GM18511 (cell line): ENCODE measurements around the gene GLRA1.
"Not testable (repeated sequence)": the region's sequence is repeated elsewhere in the genome, so short reads cannot be mapped to it uniquely, and the experiment has no call there.

Experiments used
- ATAC-seq: cut with Tn5 transposase; IDR thresholded peaks from one replicate; pipeline ENCODE4 v1.9.1; 2021; ENCODE audit warnings: mild to moderate bottlenecking, moderate library complexity; ENCODE audit not compliant: unreplicated experiment

The GLRA1 gene

DNA sequence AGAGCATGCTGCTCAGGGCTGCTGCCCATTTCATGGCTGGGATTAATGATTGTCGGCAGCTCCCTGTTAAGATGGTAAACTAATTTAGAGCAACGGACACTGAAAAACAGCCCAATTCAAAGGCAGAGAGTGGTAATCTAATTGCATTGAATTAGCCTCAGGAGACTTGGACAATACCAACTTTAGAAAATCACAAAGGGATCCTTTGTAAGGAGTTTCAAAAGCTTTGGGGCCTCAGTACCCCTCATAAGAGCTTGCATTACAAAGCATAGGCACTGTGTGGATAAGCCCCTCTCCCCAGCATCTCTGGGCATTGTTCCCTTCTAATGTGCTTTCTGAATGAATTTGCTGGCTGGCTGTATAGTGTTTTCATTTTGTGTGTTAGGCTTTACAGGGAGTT, 6.7 kb downstream of the GLRA1 start:
- no peak for ATAC-seq

DNA sequence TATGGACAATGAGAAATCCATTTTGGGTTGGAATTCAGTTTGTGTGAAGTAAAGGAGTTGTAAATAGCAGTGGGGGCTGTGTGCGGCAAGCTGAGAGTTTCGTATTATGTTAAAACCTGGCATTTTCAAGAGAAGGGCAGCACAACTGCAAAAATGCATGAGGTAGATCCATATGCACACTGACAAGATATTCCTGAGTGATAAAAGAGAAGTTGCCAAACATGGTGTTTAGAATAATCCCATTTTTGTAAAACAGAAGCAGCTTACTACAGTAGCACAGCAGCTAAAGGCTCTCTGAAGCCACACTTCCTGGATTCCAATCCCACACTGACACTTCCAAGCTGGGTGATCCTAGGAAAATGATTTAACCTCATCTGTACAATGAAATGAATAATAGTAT, 11.2 kb downstream of the GLRA1 start:
- no peak for ATAC-seq

DNA sequence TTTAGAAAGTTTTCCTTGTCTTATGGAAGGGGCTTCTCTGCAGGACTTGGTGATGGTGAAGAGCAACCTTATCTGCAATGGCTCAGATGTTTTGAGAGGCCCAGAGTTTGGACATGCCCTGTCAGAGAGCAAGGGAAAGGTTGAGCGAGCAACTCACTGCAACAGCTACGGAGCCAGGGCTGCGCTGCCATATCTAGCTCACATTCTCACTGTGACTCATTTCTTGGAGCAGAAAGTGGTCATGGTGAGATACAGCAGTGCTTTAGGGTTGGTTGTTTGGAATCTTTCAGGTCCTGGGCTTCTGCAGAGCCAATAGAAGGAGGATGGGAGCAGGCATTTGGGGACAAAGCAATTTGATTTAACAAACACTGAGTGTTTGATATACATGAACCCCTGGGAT, 12.3 kb downstream of the GLRA1 start:
- ATAC-seq: no peak

DNA sequence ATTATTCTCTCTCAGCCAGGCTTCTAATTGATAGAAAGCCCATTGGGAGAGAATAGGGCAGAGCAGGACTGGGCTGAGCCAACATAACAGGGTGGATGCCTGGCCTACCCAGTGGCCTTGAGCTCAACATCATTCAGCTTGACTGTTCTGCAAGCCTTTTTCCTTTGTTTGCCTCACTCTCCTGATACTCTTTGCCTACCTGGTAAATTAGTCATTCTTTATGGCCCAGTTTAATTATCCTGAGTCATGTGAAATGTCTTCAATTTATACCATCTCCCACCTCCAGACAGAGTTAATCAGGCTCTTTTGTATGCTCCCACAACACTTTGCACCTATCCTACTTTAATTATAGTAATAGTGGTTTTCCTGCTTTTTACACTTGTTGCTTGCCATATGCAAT, 13.6 kb downstream of the GLRA1 start:
- ATAC-seq: no peak

DNA sequence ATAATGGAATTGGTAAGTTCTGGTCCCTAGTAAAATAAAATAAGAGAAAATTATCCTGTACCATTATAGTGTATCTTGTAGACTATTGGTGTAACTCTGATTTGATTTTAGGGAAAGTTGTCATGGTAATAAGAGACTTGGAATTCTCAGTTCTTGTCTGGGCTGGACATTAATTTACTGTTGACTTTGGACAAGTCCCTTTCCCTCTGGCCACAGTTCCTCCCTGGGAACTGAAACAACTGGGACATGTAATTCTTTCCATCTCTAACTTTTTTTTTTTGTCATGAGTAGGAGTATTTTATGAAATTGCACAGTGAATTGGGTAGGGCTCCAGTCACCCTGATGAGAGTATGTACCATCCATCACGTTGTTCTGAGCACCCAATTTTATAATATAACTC, 15.0 kb downstream of the GLRA1 start:
- no peak for ATAC-seq

DNA sequence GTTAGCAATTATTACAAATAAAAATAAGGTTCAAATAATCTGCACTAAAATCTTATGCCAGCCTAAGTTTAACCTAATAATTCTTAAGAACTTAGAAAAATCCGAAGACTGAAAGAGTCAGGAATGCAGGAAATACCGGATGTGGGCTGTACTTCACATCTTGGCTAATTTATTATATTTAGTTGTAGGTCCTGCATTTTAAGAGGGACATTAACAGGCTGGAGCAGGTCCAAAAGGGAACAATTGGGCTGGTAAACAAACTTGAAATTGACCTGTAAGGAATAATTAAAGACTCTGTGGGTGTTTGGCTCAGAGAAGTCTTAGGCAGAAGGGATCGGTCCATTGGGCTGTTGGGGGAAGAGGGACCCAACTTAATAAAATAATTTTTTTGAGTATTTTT, 18.4 kb downstream of the GLRA1 start:
- ATAC-seq: no peak

DNA sequence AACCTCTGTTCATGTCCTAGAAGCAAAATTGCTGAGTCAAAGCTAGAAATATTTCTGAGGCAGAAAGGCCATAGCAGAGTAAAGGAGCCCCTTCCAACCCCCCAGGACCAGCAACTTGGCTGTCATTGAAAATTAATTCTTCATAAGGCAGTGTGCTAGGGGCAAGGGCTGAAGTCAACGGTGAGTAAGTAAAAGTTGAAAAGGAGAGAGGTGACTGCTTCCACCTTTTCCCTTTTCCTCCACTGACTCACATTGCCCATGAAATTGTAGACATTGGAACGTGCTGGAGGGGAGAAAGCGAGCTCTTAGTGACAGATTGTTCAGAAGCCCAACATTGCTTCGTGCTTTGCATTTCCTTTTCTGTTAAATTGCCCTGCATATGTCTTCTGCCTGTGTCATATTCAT, 19.1 kb downstream of the GLRA1 start:
- ATAC-seq: no peak

DNA sequence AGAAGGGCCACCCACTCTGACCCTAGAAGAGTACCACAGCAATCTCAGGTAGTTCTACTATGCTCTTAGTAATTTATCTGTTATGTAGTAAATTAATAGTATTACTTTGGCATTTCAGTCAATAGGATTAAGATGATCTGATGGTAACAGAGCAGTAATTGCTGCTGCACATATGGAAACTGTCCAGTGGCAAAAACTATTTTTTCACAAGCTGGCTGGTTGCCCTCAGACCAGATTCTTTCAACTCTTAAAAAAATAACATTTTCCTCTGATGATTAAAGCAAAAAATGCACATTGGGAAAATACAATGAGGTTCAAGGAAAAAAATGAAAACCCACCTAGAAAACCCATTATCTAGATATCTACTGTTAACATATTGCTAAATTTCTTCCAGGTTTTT, 19.7 kb downstream of the GLRA1 start:
- no peak for ATAC-seq

DNA sequence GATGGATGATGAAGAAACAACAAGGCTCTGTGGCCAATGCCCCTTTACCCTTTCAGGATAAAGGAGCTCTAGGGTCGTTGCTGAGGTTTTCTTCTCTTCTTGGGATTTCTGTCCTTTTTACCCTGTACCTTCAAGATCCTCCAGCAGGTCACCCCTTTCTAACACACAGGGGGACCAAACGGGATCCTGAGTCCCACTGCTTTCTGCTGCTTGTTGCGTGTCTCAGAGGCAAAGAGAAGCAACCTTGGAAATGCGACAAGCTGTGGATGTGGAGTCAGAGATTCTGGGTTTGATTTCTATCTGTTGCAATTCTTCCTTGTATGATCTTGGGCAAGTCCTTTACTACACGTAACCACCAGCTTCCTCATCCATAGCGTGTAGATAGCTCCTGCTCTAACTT, 20.5 kb downstream of the GLRA1 start:
- ATAC-seq: no peak

DNA sequence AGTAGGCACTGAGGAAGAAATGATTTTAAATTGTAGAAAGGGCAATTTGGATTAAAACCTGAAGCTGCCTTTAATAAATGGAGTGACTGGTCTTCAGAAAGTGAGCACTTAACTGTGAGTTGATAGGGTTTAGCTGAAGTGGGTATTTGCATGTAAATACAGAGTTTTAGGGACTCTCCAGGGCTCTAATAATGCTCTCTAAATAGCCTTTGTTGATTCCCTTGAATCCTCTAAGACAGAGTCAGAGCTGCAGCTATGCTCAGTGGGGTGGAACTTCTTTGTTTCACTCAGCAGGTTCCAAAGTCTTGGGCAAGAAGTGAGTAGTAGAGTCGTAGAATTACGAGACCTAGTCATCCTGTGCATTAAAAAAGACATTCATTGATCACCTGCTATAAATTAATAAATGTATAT, 21.4 kb downstream of the GLRA1 start:
- peak; percentile 92 for ATAC-seq

DNA sequence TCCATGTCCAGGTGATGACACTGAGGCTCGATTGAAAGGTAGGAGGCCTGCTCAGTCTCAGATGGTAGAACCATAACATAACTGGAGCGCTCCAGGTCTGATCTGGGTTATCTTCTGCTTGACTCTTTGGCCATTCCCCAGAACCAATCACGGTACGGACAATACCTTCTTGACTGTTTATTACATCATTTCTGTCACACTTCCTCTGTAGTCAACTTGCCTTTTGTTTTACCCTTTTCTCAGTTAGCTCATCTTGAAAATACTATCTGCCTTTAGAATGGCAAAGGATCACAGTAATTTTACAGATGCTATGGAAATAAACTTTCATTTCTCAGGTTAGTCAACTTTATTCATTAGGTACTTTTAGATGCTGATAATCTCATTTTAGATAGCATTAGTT, 22.4 kb downstream of the GLRA1 start:
- ATAC-seq: peak; percentile 40

DNA sequence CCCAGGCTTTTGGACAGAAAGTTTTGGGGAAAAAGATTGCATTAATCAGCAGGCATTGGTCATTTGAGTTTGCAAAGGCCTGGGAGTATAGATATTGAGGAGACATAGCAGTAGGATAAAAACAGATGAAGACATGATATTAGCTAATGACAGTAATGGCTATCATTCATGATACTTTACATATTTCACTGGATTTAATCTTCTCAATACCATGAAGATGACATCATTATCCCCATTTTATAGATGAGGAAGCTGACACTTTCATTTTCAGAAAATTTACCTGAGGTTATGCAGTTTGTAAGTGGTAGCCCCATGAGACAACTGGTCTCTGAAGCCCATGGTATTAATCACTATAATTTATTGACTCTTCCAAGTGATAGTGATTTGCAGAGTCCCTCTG, 23.0 kb downstream of the GLRA1 start:
- no peak for ATAC-seq

DNA sequence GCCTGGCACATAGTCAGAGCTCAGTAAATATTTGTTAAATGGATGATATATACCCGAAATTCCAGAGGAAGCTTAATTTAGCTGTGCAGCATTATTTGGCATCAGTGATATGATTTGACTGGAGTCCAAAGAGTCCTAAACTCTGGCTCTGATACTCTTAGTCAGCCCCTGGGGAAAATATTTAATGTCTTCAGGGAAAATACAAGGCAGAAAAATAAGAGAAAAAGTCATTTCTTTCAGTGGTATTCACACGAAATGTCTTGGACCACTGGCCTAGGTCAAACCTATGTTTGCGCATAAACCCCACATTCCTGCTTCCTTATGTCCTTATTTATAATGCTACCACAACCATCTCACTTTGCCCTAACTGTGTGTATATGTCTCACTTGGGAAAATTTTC, 23.8 kb downstream of the GLRA1 start:
- ATAC-seq: no peak

DNA sequence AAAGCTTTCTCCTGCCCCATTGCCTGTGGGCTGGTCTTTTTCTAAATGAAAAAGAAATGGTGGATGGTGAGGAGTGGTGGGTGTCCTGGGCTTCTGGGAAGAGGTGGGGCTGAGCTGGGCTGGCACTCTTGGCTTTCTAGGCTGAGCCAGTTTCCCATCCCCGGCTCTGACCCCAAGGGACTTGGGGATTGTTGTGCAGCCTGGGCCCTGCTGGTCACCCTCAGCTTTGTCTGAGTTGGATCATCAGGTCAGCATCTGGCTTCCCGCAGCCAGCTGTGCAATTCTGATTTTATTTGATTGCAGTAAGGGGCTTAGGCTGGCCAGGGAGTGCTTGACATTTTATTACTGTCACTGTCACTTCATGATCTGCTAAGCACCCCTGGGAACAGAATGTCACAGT, 25.3 kb downstream of the GLRA1 start:
- no peak for ATAC-seq

DNA sequence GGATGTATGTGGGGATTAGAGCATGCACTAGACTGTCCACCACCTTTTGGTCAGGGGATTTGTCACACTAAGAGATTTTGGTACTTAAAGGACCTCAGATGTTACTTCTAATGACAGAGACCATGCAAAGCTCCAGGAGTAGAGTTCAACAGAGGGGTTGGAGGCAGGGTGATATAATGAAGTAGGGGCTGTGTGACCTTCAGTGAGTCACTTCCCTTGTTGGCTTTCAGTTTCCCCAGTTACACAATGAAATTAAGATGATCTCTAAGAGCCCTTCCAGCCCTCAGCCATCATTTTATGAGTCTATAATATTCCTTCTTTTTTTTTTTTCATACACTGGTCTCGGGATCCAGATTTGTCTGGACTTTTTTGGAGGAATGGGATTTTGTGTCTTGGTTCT, 26.8 kb downstream of the GLRA1 start:
- ATAC-seq: no peak

DNA sequence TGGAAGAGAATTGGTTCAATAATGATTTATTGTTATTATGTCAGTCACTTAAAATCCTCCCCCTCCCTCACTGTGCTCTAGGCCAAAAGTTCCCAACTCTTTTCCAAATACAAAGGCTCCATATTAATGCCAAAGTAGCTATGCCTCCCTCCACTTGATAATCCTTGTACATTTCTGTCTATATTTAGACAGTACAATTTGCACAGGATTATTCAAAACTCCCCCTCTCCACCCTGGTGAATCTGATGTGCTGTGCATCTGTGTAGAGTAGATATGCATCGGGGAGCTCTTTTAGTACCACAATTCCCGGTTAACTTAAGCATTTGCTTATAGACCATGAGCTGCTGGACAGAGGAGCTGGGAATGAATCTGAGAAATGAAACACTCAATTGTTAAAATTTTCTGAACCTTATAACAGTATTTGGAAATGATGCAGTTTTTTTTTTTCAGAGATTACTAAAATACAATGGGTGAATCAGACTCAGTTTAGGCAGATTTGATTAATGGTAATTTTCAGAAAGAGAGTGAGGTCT, 27.6 kb downstream of the GLRA1 start:
- ATAC-seq: no peak

DNA sequence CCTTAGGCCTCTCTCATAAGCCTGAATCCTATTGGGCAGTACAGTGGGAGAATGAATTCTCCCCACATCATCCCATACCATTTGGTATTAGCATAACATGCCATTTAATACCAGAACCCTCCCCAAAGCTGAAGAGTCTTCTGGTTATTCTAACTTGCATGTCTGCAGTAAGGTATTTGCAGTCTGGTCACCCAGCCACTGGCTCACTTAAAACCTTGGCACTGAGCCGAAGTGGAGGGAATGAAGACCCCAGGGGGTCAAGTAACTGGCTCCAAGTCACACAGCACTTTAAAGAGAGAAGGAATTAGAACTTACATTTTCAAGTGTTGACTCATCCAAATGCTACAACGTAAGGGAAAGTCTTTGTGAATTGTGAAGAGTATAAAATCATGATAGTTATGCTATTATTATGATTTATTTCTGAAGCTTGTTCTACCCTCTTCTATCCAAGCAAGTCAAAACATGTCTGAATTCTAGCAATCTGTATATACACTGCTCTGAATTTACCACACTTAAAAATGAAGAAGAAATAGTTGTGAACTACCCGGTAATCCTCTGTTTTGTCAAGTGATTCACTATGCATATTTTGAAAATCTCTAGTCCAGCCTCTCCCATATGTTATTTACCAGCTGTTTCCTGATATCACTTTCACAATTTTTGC, 28.5 kb downstream of the GLRA1 start:
- no peak for ATAC-seq

DNA sequence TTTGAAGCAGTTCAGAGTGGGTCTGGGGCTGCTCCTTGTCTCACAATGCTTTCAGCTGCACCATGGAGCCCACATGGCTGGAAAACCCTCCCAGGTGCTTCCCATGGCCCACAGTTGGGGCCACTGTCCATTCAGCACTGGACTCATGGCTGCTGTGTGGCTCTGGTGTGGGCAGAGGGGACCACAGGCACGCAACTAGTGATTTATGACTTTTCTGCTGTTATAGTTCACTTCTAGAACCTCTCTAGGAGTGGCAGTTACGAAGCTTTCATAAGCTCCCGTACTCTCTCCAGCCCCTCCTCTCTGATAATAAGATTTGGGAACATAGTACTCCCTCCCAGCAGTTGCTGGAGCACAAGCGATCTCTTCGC, 29.0 kb downstream of the GLRA1 start:
- ATAC-seq: no peak

DNA sequence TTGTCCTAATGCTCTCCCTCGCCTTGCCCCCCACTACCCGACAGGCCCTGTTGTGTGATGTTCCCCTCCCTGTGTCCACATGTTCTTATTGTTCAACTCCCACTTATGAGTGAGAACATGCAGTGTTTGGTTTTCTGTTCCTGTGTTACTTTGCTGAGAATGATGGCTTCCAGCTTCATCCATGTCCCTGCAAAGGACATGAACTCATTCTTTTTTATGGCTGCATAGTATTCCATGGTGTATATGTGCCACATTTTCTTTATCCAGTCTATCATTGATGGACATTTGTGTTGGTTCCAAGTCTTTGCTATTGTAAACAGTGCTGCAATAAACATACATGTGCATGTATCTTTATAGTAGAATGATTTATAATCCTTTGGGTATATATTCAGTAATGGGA, 31.2 kb downstream of the GLRA1 start:
- ATAC-seq: not testable (repeated sequence)

DNA sequence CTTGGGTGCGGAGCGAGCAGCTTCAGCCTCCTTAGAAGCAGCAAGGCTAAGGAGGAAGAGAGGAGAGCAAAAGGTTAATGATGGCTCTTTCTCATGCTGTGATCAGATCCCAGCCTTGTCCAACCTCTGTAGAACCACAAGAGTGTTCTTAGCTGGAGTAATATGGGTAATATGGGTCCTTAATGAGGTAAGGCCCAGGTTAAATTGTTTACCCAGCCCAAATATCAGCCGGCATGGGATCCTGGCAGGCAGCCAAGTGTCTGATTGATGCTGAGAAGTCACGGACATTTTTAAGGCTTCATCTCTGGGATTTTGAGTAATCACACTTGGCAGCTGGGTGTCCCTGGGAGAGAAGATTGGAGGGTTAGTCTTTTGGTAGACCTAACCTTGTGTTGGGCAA, 32.3 kb downstream of the GLRA1 start:
- no peak for ATAC-seq

DNA sequence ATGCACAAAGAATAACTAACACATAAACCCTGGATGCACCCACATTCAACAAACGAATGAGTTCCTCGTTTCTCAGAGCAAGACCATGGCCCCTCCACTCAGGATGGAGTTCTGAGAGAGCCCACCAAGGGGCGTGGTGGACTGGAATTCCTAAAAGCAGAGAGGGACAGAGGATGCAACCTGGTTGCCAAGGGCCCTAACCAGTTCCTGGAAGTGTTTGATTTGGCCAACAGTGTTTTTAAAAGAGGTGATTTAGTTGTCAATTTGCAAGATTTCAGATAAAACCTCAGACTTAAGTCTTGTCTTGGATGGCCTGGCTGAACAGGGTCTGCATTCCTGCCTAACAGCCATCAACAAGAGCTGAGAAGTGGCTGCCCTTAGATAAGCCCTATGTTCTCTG, 34.4 kb downstream of the GLRA1 start:
- ATAC-seq: no peak

DNA sequence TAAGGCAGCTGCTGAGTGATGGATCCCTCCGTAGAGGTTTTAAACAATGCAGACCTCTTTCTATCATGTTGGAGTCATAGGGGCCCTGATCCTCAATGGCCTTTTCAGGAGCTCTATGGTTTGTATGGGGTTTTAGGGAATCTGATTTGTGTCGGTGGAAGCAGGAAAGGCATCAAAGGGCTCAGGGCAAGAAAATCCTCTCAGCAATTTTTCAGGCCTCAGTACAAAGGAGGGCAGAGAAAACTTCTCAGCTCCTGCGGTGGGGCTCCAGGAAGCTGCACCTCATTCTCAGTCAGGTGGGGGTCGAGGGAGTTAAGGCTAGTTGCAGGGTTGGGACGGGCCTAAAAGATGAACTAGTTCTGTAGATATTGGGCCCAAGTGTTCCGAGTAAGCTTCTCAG, 35.0 kb downstream of the GLRA1 start:
- no peak for ATAC-seq

DNA sequence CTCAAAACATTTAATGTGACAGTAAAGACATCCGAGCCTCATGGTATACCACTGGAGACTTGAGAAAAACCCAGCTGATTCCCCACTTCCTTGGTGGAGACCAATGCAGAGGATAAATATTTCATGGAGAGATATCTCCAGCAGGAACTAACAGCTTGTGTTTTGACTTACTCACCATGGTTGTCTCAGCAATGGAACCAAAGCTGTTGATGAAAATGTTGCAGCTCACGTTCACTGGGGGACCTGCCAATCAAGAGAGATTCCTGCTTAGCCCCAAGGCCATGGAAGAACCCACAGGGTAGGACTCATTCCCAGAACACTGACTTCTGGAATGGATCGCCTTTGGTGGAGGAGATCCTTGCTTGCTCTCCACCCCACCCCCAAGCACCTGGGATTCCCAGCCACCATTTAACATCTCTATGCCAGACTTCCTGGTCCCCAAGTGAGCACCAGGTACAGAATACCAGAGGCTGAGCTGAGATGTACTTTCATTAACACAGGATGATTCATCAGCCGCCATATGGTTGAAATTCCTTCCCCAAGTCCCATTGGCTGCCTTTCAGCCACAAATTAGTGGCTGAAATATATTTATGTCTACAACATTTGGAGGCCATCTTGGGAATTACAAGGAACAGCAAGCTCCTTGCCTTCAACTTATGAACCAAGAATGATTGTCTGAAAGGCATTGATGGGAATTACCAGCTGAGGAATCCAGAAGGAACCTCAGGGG, 37.9 kb downstream of the GLRA1 start:
- no peak for ATAC-seq
